OCI-LY7 (cell line): ENCODE data around the gene ELOVL1. TPM values are rescaled to one million over a fixed set of nuclear protein-coding genes. Genes with fewer than 3 reads are reported as not detected.
A peak's percentile ranks its signal among the peaks of the same experiment; 100 is the strongest.

ENCODE experiments used
- BruUV-seq: library from RNA; stranded (reverse); fragments of 400-500 nt; replicated peaks from 2 replicates; lab custom pipeline; 2021; lab: Mats Ljungman, UMichigan
- CTCF ChIA-PET: fragments of 300-600 bp; sonication (Branson Sonifier 250); formaldehyde crosslinking; loops from one replicate; lab custom pipeline; 2022; ENCODE audit warnings: antibody characterized with exemption; ENCODE audit not compliant: unreplicated experiment; lab: Charles Lee
- POLR2A ChIA-PET: fragments of 300-600 bp; sonication (Branson Sonifier 250); formaldehyde crosslinking; loops from one replicate; lab custom pipeline; 2022; ENCODE audit warnings: antibody characterized with exemption; lab: Charles Lee
- DNase-seq: peaks from one replicate; pipeline ENCODE4 v3.0.0-alpha.2; 2015; ENCODE audit warnings: low spot score
- H2AFZ ChIP-seq: fragments of 200-600 bp; sonication (generic), shearing (Covaris generic); 2 replicates; pipeline ENCODE4 v1.6.1; 2014; ENCODE audit warnings: mild to moderate bottlenecking, antibody characterized with exemption, low read length, moderate library complexity
- H3K27ac ChIP-seq: fragments of 200-600 bp; sonication (generic); 2 replicates; pipeline ENCODE4 v1.5.1; 2014; ENCODE audit warnings: mixed run types, low read depth, mild to moderate bottlenecking, moderate library complexity, low read length, inconsistent platforms; ENCODE audit not compliant: poor library complexity, severe bottlenecking
- H3K36me3 ChIP-seq: fragments of 200-600 bp; sonication (generic); 2 replicates; pipeline ENCODE4 v1.6.1; 2014; ENCODE audit warnings: mild to moderate bottlenecking, antibody characterized with exemption, low read length, moderate library complexity, mixed read lengths; ENCODE audit not compliant: insufficient read depth
- H3K4me1 ChIP-seq: fragments of 200-600 bp; sonication (generic); 2 replicates; pipeline ENCODE4 v1.5.1; 2014; ENCODE audit warnings: mild to moderate bottlenecking, low read length; ENCODE audit not compliant: insufficient read depth, poor library complexity, severe bottlenecking
- H3K4me2 ChIP-seq: fragments of 200-600 bp; sonication (generic); 2 replicates; pipeline ENCODE4 v1.6.1; 2014; ENCODE audit warnings: mild to moderate bottlenecking, low read length
- H3K4me3 ChIP-seq: fragments of 200-600 bp; sonication (generic); 2 replicates; pipeline ENCODE4 v1.5.1; 2014; ENCODE audit warnings: mild to moderate bottlenecking, low read depth, low read length; ENCODE audit not compliant: poor library complexity, severe bottlenecking
- H3K79me2 ChIP-seq: fragments of 200-600 bp; sonication (generic); 2 replicates; pipeline ENCODE4 v1.6.1; 2016; ENCODE audit warnings: low read depth, mild to moderate bottlenecking, low read length, moderate library complexity, mixed read lengths; ENCODE audit not compliant: insufficient read depth
- H3K9me2 ChIP-seq: fragments of 200-600 bp; sonication (generic); 2 replicates; pipeline ENCODE4 v1.6.1; 2016; ENCODE audit warnings: mild to moderate bottlenecking, low read length, mixed read lengths; ENCODE audit not compliant: insufficient read depth
- H3K9me3 ChIP-seq: fragments of 200-600 bp; sonication (generic); 2 replicates; pipeline ENCODE4 v1.6.1; 2014; ENCODE audit warnings: mild to moderate bottlenecking, mixed run types, low read length, mixed read lengths
- H4K20me1 ChIP-seq: fragments of 200-600 bp; sonication (generic); 2 replicates; pipeline ENCODE4 v1.6.1; 2014; ENCODE audit warnings: mild to moderate bottlenecking, antibody characterized with exemption, low read length, moderate library complexity, mixed read lengths; ENCODE audit not compliant: insufficient read depth
- CTCF ChIP-seq: fragments of 200-600 bp; sonication (generic); conservative IDR thresholded peaks from 2 replicates; pipeline ENCODE4 v1.5.1; 2014; ENCODE audit warnings: mild to moderate bottlenecking, antibody characterized with exemption, low read length, moderate library complexity, mixed read lengths
- EZH2phosphoT487 ChIP-seq: fragments of 200-600 bp; sonication (generic); IDR thresholded peaks from 2 replicates; pipeline ENCODE4 v1.6.1; 2018; ENCODE audit warnings: low read depth, borderline replicate concordance, mild to moderate bottlenecking, mixed run types, antibody characterized with exemption, low read length, moderate library complexity, mixed read lengths
- intact Hi-C: fragments of 100-400 bp; cut with micrococcal nuclease; formaldehyde crosslinking; loops from one replicate; pipeline ENCODE4 v1.10.0; 2022; ENCODE audit not compliant: unreplicated experiment
- total RNA-seq, 2 experiments: library from RNA; depleted of rRNA in 1 of 2; stranded (reverse); fragments of >200 nt in 1 of 2; shearing (Covaris generic) in 1 of 2; gene quantifications; 2 replicates each; pipeline ENCODE4 v1.2.3, GENCODE V29; 2014 to 2022

ELOVL1 gene
- total RNA-seq, 2 experiments from 2014 or later = 35.9 to 43.9 TPM

GRCh38 chr1:43358121-43358745, 9.6 kb downstream of the ELOVL1 start:
- Histone ChIP-seq H3K4me1 (peaks cover 32% of the 10 kb centered on the region), H3K9me2 (no peaks in the 10 kb centered on the region), H2AFZ (peak overlapping the region; percentile 82), H3K9me3 (no peaks in the 10 kb centered on the region), H3K4me2 (peak overlapping the region; percentile 78), H3K27ac (peak overlapping the region; percentile 67), H3K79me2 (peaks cover 28% of the 10 kb centered on the region), H4K20me1 (peaks cover 4% of the 10 kb centered on the region; the same call in 1 of the 2 replicates), H3K4me3 (peak overlapping the region; percentile 99), H3K36me3 (peaks cover 43% of the 10 kb centered on the region)
- CTCF ChIA-PET = interaction anchor here (0.7 to 0.8 kb wide), 2 partner anchors 119 to 131 kb away, joined by 3 read pairs; no protein-coding TSS in a partner anchor
- BruUV-seq = no TSS peak
- TF ChIP-seq EZH2phosphoT487 (no peak), CTCF (peak; percentile 72)
- DNase-seq = peak; percentile 60
- intact Hi-C loops = loop anchor here (1.0 kb wide), 2 partner anchors 10 to 120 kb away; partner anchors contain the start of gene ELOVL1
- POLR2A ChIA-PET = interaction anchor here (0.6 to 2.2 kb wide), 7 partner anchors 8 to 155 kb away, joined by 3 to 11 read pairs (median 4); partner anchors contain the start of gene ELOVL1

- no peak overlapping the region for H3K4me3 ChIP-seq
- peaks cover 28% of the 10 kb centered on the region for H3K79me2 ChIP-seq
Observed at GRCh38 chr1:43357251-43357650, 10.6 kb downstream of the ELOVL1 start.

More at GRCh38 chr1:43357251-43357650, 10.6 kb downstream of the ELOVL1 start:
- H3K4me2 ChIP-seq = no peak overlapping the region
- no peak overlapping the region for H3K27ac ChIP-seq
- intact Hi-C loops = no loop called here
- H3K9me3 ChIP-seq = no peaks in the 10 kb centered on the region
- no peak for TF ChIP-seq EZH2phosphoT487
- TF ChIP-seq CTCF = no peak
- peaks cover 4% of the 10 kb centered on the region; the same call in 1 of the 2 replicates for H4K20me1 ChIP-seq
- POLR2A ChIA-PET = interaction anchor here (0.7 to 2.2 kb wide), 3 partner anchors 19 to 118 kb away, joined by 3 to 11 read pairs (median 5); no protein-coding TSS in a partner anchor
- no peak for DNase-seq
- no TSS peak for BruUV-seq
- H3K4me1 ChIP-seq = peaks cover 32% of the 10 kb centered on the region
- no peak overlapping the region for H2AFZ ChIP-seq
- CTCF ChIA-PET = no interaction called here
- no peaks in the 10 kb centered on the region for H3K9me2 ChIP-seq
- H3K36me3 ChIP-seq = peaks cover 33% of the 10 kb centered on the region
